Mammary epithelial cell (primary cell): ENCODE data around the gene C16orf89.

Source experiments
- CTCF ChIP-seq, 2 donors: IDR thresholded peaks in 1 of 2; conservative IDR thresholded peaks in 1 of 2; 2 replicates each; pipeline ENCODE4 v1.5.1; 2011 to 2012; ENCODE audit warnings: inconsistent platforms in 2 of 2, low read length in 2 of 2, mild to moderate bottlenecking in 2 of 2, control low read depth in 1 of 2, low read depth in 1 of 2; ENCODE audit not compliant: insufficient read depth in 1 of 2; ENCODE audit errors: extremely low read depth in 1 of 2
- EZH2 ChIP-seq: IDR thresholded peaks from 2 replicates; pipeline ENCODE4 v1.6.1; 2012; ENCODE audit warnings: low read length, inconsistent platforms, borderline replicate concordance

- TF ChIP-seq CTCF (conservative IDR thresholded peaks at IDR 0.05 in 1 of 2, IDR thresholded peaks at IDR 0.05 in 1 of 2; ENCODE audit: extremely low read depth in 1 of 2, insufficient read depth in 1 of 2, low read depth in 1 of 2, low read length in 2 of 2) (no peak), EZH2 (no peak)
These were observed 3.3 kb upstream of the C16orf89 start for GRCh38 chr16:5069048-5069447.
